ENCODE data around the gene ILDR2. TPM values are rescaled to one million over a fixed set of nuclear protein-coding genes. Genes with fewer than 3 reads are reported as not detected.
A peak's percentile ranks its signal among the peaks of the same experiment; 100 is the strongest.

The ILDR2 gene, protein sequence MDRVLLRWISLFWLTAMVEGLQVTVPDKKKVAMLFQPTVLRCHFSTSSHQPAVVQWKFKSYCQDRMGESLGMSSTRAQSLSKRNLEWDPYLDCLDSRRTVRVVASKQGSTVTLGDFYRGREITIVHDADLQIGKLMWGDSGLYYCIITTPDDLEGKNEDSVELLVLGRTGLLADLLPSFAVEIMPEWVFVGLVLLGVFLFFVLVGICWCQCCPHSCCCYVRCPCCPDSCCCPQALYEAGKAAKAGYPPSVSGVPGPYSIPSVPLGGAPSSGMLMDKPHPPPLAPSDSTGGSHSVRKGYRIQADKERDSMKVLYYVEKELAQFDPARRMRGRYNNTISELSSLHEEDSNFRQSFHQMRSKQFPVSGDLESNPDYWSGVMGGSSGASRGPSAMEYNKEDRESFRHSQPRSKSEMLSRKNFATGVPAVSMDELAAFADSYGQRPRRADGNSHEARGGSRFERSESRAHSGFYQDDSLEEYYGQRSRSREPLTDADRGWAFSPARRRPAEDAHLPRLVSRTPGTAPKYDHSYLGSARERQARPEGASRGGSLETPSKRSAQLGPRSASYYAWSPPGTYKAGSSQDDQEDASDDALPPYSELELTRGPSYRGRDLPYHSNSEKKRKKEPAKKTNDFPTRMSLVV
- 0.78 TPM for polyA plus RNA-seq (2012; ENCODE audit: missing spikeins)

DNA sequence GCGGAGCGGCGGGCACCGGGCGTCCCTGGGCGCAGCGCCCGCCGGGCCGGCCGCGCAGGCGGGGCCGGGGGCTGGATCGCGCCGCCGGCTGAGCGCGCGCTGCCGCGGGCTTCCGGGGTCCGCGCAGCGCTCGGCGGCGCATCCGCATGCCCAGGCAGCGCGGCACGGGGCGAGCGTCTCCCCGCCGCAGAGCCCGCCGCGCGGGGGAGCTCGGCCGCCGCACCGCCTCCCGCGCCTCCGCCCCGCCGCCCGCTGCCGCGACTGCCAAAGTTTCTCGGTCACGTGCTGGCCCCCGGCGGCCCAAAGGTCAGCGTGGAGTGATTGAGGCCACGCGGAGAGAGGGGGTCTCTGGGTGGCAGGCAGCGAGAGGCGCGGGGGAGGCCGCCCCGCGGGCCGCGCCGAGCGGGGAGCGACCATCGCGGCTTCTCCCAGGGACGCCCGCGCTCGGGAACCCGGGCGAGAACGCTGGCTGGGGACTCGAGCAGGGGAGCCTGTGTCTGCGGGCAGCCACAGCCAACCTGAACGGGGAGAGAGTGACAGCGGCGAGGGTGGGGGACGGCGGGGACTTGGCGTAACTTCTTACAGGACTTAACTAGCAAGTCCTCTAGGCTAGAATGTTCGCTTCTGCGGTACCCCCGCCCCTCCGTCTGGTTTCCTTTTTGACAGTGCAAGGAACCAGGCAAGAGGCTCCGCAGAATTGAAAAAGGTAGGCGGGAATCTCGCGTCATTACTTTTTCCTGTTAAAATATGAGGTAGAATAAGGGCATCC lies at the start of gene ILDR2:
Gene ILDR2, minus strand, starts transcription at position 180 of the 769 bp plus-strand sequence. CDS start 272 bp downstream, outside the sequence.
- FAIRE-seq: peak; percentile 82
- DNase-seq (ENCODE audit: insufficient read length): peak; percentile 53
- TF ChIP-seq TAF1 (IDR thresholded peaks at IDR 0.05; ENCODE audit: borderline replicate concordance, low read depth, low read length): no peak
- no peak for TF ChIP-seq POLR2AphosphoS5 (IDR thresholded peaks at IDR 0.05; ENCODE audit: low read depth, low read length)
- no peak; the same call in 1 of the 2 replicates for TF ChIP-seq POLR2A (IDR thresholded peaks at IDR 0.05; ENCODE audit: low read depth, low read length)

DNA sequence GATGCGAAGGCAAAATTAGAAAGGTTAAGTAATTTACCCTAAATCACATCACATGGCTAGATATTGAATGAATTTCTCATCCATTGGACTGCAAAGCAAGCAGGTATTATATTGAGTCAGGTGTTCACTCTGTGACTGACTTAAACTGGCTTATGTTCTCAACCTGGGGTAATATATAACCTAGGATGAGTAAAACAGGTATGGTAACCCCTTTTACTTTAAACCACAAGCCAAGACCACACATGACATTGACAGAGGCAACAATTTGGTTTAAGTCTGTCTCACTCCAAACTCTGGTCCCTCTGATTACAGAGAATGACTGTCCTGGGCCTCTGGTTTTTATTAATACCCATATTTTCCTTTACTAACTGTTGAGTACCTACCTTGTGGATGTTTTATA lies 47.0 kb upstream of the ILDR2 start:
- TF ChIP-seq TAF1 (IDR thresholded peaks at IDR 0.05; ENCODE audit: borderline replicate concordance, low read depth, low read length): no peak
- no peak for TF ChIP-seq POLR2AphosphoS5 (IDR thresholded peaks at IDR 0.05; ENCODE audit: low read depth, low read length)
- TF ChIP-seq POLR2A (IDR thresholded peaks at IDR 0.05; ENCODE audit: low read depth, low read length): no peak
- no peak for DNase-seq (ENCODE audit: insufficient read length)
- FAIRE-seq: no peak

DNA sequence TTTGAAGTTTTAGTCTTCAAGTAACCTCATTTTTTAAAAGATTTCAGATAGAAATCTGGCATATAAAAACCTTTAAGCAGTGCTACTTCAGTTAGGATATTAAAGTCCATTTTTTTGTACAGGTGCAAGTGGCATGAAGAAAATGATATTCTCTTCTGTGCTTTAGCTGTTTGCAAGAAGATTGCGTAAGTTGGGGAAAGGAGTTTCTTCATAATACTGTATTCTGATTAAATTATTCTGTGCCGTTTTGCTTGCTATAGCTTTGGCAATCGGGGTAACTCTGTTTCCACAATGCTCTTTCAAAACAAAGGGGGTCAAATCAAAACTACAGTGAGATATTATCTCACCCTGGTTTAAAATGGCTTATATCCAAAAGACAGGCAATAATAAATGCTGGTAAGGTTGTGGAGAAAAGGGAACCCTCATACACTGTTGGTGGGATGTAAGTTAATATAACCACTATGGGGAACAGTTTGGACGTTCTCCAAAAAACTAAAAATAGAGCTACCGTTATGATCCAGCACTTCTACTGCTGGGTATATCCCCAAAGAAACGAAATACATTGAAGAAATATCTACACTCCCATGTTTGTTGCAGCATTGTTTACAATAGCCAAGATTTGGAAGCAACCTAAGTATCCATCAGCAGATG lies 40.9 kb upstream of the ILDR2 start:
- DNase-seq (ENCODE audit: insufficient read length) (no peak), FAIRE-seq (no peak)
- no peak for TF ChIP-seq TAF1 (IDR thresholded peaks at IDR 0.05; ENCODE audit: borderline replicate concordance, low read depth, low read length)
- TF ChIP-seq POLR2A (IDR thresholded peaks at IDR 0.05; ENCODE audit: low read depth, low read length): no peak
- TF ChIP-seq POLR2AphosphoS5 (IDR thresholded peaks at IDR 0.05; ENCODE audit: low read depth, low read length): no peak

DNA sequence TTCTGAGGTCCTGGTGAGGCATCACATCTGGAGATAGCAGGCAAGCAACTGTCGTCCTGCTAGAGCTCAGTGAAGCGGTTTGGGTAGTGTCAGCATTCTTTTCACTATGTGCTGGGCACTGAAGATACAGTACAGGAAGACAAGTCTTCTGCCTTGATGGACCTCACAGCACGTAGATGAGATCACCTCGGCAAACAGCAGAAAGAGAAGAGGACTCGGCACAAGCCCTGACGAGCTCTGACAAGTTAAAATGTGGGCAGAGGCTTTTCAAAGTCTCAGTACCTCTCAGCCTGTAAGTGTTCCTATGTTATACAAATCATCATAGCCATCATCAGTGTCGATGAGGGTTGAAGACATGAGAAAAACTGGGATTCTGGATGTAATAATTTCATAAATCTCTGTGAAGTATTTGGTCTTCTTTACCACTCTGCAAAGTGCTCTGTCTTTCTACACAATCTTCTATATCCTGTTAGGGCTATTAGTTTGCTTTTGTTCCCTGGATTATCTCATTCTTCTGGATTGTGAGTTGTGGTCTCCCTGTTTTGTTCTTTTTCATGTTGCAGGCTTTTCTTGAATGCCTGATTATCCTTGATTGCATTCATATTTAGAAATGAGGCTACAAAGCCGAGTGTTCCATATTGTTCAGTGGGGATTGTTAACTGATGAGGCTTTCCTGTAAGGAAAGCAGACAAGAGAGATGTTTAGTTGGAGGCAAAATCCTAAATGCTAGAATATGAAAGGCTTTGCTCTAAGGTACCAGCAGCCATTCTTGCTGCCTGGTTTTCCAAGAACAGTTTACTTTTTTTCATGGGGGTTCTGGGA lies 38.0 kb upstream of the ILDR2 start:
- DNase-seq (ENCODE audit: insufficient read length): no peak
- FAIRE-seq: no peak
- TF ChIP-seq POLR2AphosphoS5 (IDR thresholded peaks at IDR 0.05; ENCODE audit: low read depth, low read length) (no peak), TAF1 (IDR thresholded peaks at IDR 0.05; ENCODE audit: borderline replicate concordance, low read depth, low read length) (no peak), POLR2A (IDR thresholded peaks at IDR 0.05; ENCODE audit: low read depth, low read length) (no peak)

DNA sequence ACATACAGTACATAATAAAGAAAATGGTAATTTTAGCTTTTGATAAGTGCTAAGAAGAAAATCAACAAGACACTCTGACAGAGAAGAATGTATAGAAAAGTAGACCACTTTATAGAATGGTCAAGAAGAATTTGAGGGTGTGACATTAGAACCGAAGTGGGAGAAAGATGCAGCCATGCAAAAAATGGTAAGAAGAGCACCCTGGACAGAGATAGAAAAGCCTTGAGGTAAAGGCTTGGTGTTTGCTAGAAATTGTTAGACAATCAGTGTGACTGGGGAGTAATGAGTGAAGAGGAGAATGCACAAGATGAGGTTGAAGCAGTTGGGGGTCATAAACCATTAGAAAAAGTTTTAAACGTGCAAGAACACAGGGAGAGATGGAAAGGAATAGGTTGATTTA lies 37.2 kb upstream of the ILDR2 start:
- FAIRE-seq (no peak), DNase-seq (ENCODE audit: insufficient read length) (no peak)
- TF ChIP-seq POLR2AphosphoS5 (IDR thresholded peaks at IDR 0.05; ENCODE audit: low read depth, low read length) (no peak), POLR2A (IDR thresholded peaks at IDR 0.05; ENCODE audit: low read depth, low read length) (no peak), TAF1 (IDR thresholded peaks at IDR 0.05; ENCODE audit: borderline replicate concordance, low read depth, low read length) (no peak)

DNA sequence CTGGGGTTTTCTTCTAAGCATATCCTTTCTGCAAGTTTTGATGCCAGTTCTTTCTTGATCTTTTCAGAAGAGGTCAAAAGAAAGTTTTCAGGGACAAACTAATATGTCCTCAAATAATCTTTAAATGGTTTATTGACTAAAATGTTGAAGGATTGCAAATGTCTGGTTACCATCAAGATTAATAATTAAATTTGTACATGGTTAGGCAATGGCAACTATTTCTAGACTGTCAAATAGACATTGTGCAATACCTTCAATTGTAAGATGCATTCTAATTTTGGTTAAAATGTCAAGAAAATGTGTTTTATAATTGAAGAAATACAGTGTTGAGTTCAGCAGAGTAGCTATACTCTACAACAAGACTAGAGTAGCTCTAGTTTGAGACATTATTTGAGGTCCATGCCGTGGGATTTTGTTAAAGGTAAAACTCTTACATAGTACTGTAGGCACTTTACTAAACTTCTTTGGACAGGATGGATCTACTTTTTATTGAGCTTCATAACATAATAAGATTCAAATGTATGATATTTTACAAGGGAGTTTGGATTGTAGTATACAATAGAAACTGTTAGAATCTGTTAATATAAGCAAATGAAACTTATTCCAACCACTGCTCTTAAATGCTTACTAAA lies 36.3 kb upstream of the ILDR2 start:
- DNase-seq (ENCODE audit: insufficient read length): no peak
- FAIRE-seq: peak; percentile 38
- TF ChIP-seq TAF1 (IDR thresholded peaks at IDR 0.05; ENCODE audit: borderline replicate concordance, low read depth, low read length): no peak
- no peak for TF ChIP-seq POLR2A (IDR thresholded peaks at IDR 0.05; ENCODE audit: low read depth, low read length)

DNA sequence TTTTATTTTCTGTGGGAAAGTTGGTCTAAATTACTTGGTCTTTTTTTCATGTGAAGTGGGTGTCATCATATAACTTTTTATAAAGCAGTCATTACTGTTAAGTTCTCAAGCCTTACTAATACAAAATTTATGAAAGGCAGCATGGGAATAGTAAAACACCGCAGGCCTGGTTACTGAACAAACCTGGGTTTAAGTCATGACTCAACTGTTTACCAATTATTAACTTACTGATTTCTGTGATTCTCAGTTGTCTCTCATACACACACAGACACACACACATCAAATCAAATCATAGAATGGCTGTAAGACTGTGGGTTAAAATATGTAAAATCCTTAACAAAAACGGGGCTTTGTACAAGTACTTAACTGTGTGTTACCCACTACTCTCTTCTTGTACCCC lies 28.4 kb upstream of the ILDR2 start:
- FAIRE-seq (no peak), DNase-seq (ENCODE audit: insufficient read length) (no peak)
- TF ChIP-seq POLR2A (IDR thresholded peaks at IDR 0.05; ENCODE audit: low read depth, low read length) (no peak), TAF1 (IDR thresholded peaks at IDR 0.05; ENCODE audit: borderline replicate concordance, low read depth, low read length) (no peak), POLR2AphosphoS5 (IDR thresholded peaks at IDR 0.05; ENCODE audit: low read depth, low read length) (no peak)

DNA sequence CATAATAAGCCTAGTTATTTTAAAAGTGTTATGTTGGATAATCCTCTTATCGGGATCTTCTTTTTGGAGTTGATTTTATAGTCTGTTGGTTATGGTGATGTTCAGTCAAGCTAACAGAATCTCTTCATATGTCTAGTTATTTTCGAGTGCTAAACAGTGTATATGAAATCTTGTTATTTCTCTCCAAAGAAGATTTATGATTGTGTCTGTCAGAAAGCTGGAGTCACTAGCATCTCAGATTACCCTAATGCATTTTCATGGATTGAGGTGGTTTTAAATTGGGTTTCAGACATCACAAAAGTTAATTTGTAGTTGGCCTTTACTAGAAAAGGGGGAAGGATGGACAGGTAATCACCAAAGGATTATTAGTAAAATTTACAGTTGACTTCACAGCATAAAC lies 27.0 kb upstream of the ILDR2 start:
- DNase-seq (ENCODE audit: insufficient read length) (no peak), FAIRE-seq (no peak)
- TF ChIP-seq POLR2AphosphoS5 (IDR thresholded peaks at IDR 0.05; ENCODE audit: low read depth, low read length) (no peak), POLR2A (IDR thresholded peaks at IDR 0.05; ENCODE audit: low read depth, low read length) (no peak), TAF1 (IDR thresholded peaks at IDR 0.05; ENCODE audit: borderline replicate concordance, low read depth, low read length) (no peak)

DNA sequence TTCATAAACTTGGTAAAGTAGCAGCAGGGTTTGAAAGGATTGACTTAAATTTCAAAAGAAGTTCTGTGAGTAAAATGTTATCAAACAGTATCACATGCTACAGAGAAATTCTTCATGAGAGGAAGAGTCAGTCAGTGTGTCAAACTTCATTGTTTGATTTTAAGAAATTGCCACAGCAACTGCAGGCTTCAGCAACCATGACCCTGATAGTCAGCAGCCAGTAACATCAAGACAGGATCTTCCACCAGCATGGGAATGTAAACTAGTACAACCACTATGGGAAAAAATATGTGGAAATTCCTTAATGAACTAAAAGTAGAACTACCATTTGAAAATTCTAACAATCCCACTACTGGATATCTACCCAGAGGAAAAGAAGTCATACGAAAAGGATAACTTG lies 25.2 kb upstream of the ILDR2 start:
- no peak for TF ChIP-seq TAF1 (IDR thresholded peaks at IDR 0.05; ENCODE audit: borderline replicate concordance, low read depth, low read length)
- TF ChIP-seq POLR2AphosphoS5 (IDR thresholded peaks at IDR 0.05; ENCODE audit: low read depth, low read length): no peak
- TF ChIP-seq POLR2A (IDR thresholded peaks at IDR 0.05; ENCODE audit: low read depth, low read length): no peak
- FAIRE-seq: no peak
- DNase-seq (ENCODE audit: insufficient read length): no peak

DNA sequence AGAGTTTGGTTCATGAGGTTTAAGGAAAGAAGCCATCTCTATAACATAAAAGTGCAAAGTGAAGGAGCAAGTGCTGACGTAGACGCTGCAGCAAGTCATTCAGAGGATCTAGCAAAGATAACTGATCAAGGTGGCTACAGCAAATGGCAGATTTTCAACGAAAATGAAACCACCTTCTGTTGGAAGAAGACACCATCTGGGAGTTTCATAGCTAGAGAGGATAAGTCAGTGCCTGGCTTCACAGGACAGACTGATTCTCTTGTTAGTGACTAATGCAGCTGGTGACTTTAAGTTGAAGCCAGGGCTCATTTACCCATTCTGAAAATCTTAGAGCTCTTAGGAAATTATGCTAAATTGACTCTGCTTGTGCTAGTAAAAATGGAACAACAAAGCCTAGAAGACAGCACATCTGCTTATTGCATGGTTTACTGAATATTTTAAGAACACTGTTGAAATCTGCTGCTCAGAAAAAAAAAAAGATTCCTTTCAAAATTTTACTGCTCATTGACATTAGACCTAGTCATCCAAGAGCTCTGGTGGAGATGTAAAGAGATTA lies 24.2 kb upstream of the ILDR2 start:
- peak; percentile 74 for FAIRE-seq
- TF ChIP-seq POLR2A (IDR thresholded peaks at IDR 0.05; ENCODE audit: low read depth, low read length) (no peak), TAF1 (IDR thresholded peaks at IDR 0.05; ENCODE audit: borderline replicate concordance, low read depth, low read length) (no peak), POLR2AphosphoS5 (IDR thresholded peaks at IDR 0.05; ENCODE audit: low read depth, low read length) (no peak)
- DNase-seq (ENCODE audit: insufficient read length): no peak
